ENCODE data around the gene GRIK1. TPM values are rescaled to one million over a fixed set of nuclear protein-coding genes. Genes with fewer than 3 reads are reported as not detected.

GRIK1 gene
- total RNA-seq, 1 experiment from 2014 or later: 0.09 TPM

DNA sequence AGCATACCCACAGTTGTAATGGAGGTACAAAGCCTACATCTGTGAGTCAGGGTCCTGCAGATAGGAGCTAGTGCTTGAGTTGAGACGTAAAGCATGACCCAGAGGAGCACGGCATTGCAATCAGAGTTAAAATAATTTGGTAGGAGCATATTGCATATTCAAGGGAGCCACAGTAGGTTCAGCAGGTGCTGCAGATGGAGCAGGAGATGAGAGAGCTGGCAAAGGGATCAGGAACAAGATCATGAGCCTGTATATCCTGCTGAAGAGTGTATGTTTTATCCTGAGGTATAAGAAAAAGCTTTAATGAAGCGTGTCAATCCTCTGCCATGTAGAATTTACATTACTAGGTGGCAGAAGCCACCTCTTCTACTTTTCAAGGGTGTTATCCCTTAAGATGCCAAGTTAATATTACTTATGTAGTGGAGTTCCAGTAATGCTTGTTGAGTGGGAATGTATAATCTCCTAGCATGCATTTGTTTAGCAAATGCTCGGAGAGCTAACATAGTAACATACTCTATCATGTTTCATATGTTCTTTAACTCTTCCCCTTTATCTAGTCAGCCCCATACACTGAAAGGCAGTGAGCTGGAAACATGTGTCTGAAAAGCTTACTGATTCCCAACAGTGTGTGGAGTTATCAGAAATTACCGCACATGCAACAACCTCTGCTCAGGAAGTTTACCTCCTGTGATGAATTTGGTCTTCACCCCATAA is 300.3 kb downstream of the GRIK1 start:
- Mint-ChIP-seq H3K27me3 (ENCODE audit: low read depth) (no peaks in the 10 kb centered on the region), H3K27ac (no peak overlapping the region), H3K36me3 (no peaks in the 10 kb centered on the region), H3K9me3 (no peaks in the 10 kb centered on the region), H3K4me3 (no peak overlapping the region), H3K4me1 (no peaks in the 10 kb centered on the region)
- DNase-seq (ENCODE audit: low spot score): no peak
- CTCF ChIA-PET: no interaction called here
- TF ChIP-seq, protein P1, sequence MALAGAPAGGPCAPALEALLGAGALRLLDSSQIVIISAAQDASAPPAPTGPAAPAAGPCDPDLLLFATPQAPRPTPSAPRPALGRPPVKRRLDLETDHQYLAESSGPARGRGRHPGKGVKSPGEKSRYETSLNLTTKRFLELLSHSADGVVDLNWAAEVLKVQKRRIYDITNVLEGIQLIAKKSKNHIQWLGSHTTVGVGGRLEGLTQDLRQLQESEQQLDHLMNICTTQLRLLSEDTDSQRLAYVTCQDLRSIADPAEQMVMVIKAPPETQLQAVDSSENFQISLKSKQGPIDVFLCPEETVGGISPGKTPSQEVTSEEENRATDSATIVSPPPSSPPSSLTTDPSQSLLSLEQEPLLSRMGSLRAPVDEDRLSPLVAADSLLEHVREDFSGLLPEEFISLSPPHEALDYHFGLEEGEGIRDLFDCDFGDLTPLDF (CRISPR knock-in tag; IDR thresholded peaks at IDR 0.05): no peak
- TF ChIP-seq FOXK1 (CRISPR knock-in tag; IDR thresholded peaks at IDR 0.05) (no peak), ZNF121 (CRISPR knock-in tag; IDR thresholded peaks at IDR 0.05) (no peak), RELA (CRISPR knock-in tag; IDR thresholded peaks at IDR 0.05; ENCODE audit: borderline replicate concordance) (no peak), ZNF396 (CRISPR knock-in tag; IDR thresholded peaks at IDR 0.05; ENCODE audit: borderline replicate concordance) (no peak), NR3C1 (CRISPR knock-in tag; conservative IDR thresholded peaks at IDR 0.05; ENCODE audit: low read depth) (no peak), ZBTB21 (CRISPR knock-in tag; IDR thresholded peaks at IDR 0.05; ENCODE audit: borderline replicate concordance) (no peak)
- TF ChIP-seq, protein P2, sequence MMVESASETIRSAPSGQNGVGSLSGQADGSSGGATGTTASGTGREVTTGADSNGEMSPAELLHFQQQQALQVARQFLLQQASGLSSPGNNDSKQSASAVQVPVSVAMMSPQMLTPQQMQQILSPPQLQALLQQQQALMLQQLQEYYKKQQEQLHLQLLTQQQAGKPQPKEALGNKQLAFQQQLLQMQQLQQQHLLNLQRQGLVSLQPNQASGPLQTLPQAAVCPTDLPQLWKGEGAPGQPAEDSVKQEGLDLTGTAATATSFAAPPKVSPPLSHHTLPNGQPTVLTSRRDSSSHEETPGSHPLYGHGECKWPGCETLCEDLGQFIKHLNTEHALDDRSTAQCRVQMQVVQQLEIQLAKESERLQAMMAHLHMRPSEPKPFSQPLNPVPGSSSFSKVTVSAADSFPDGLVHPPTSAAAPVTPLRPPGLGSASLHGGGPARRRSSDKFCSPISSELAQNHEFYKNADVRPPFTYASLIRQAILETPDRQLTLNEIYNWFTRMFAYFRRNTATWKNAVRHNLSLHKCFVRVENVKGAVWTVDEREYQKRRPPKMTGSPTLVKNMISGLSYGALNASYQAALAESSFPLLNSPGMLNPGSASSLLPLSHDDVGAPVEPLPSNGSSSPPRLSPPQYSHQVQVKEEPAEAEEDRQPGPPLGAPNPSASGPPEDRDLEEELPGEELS (CRISPR knock-in tag; IDR thresholded peaks at IDR 0.05): no peak
- TF ChIP-seq, protein P3, sequence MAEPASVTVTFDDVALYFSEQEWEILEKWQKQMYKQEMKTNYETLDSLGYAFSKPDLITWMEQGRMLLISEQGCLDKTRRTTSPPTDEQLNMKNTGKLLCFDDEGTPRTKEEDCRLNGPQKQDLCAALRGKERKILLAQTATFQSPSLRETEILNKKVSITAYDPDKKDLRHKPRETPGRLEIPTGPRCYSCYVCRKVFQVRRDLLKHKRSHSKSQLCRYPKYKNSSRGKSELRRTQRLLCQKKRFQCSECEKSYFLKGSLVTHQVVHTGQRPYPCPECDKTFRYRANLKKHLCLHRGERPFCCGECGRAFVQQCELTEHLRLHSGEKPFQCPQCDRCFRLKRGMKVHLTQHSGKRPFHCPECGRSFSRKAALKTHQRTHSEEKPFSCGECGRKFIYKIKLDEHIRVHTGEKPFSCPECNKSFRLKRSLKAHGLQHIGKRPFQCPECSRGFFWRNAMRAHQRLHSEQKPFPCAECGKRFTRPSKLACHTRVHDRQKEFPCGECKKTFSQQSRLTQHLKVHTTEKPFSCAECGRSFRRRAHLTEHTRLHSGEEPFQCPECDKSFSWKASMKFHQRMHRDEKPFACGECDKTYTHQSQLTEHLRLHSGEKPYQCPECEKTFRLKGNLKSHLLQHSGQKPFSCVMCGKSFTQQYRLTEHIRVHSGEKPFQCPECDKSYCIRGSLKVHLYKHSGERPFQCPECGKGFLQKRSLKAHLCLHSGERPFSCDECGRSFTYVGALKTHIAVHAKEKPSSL (CRISPR knock-in tag; conservative IDR thresholded peaks at IDR 0.05): no peak
- TF ChIP-seq, protein P4, sequence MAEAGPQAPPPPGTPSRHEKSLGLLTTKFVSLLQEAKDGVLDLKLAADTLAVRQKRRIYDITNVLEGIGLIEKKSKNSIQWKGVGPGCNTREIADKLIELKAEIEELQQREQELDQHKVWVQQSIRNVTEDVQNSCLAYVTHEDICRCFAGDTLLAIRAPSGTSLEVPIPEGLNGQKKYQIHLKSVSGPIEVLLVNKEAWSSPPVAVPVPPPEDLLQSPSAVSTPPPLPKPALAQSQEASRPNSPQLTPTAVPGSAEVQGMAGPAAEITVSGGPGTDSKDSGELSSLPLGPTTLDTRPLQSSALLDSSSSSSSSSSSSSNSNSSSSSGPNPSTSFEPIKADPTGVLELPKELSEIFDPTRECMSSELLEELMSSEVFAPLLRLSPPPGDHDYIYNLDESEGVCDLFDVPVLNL (CRISPR knock-in tag; IDR thresholded peaks at IDR 0.05; ENCODE audit: borderline replicate concordance, low read depth): no peak
- TF ChIP-seq, protein P5, sequence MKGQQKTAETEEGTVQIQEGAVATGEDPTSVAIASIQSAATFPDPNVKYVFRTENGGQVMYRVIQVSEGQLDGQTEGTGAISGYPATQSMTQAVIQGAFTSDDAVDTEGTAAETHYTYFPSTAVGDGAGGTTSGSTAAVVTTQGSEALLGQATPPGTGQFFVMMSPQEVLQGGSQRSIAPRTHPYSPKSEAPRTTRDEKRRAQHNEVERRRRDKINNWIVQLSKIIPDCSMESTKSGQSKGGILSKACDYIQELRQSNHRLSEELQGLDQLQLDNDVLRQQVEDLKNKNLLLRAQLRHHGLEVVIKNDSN (CRISPR knock-in tag; IDR thresholded peaks at IDR 0.05): no peak
- TF ChIP-seq, protein P6, sequence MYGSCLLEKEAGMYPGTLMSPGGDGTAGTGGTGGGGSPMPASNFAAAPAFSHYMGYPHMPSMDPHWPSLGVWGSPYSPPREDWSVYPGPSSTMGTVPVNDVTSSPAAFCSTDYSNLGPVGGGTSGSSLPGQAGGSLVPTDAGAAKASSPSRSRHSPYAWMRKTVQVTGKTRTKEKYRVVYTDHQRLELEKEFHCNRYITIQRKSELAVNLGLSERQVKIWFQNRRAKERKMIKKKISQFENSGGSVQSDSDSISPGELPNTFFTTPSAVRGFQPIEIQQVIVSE (CRISPR knock-in tag; IDR thresholded peaks at IDR 0.05; ENCODE audit: borderline replicate concordance): no peak
- POLR2A ChIA-PET: no interaction called here
- no peak for ATAC-seq

DNA sequence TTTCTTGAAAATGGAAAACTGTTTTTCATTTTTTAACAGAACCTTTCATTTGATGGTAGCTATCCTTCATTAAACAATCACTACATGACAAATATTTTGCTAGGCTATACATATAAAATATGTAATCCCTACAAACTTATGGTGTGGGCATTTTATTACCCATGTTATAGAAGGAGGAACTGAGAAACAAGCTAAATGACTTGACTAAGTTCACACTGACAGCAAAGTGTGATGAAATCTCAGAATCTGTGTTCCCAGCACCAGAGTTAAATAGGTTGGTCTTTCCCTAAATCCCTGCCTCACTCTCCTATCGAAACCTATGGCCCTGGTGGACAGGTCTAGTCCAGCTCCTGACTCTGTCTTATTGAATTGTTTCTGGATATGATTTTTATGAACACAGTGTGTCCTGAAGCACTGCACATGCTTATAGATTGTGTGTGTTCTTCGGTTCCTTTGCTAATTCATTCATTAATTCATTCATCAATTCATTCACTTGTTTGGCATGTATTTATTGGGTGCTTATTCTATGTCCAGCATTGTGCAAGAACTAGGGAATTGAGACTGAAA is 301.0 kb downstream of the GRIK1 start:
- DNase-seq (ENCODE audit: low spot score): no peak
- Mint-ChIP-seq H3K9me3 (no peaks in the 10 kb centered on the region), H3K27ac (no peak overlapping the region), H3K4me1 (no peaks in the 10 kb centered on the region), H3K27me3 (ENCODE audit: low read depth) (no peaks in the 10 kb centered on the region), H3K4me3 (no peak overlapping the region), H3K36me3 (no peaks in the 10 kb centered on the region)
- POLR2A ChIA-PET: no interaction called here
- CTCF ChIA-PET: no interaction called here
- ATAC-seq: no peak
- TF ChIP-seq, protein P7, sequence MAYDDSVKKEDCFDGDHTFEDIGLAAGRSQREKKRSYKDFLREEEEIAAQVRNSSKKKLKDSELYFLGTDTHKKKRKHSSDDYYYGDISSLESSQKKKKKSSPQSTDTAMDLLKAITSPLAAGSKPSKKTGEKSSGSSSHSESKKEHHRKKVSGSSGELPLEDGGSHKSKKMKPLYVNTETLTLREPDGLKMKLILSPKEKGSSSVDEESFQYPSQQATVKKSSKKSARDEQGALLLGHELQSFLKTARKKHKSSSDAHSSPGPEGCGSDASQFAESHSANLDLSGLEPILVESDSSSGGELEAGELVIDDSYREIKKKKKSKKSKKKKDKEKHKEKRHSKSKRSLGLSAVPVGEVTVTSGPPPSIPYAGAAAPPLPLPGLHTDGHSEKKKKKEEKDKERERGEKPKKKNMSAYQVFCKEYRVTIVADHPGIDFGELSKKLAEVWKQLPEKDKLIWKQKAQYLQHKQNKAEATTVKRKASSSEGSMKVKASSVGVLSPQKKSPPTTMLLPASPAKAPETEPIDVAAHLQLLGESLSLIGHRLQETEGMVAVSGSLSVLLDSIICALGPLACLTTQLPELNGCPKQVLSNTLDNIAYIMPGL (CRISPR knock-in tag; IDR thresholded peaks at IDR 0.05): no peak
- TF ChIP-seq FOXK1 (CRISPR knock-in tag; IDR thresholded peaks at IDR 0.05): no peak
- TF ChIP-seq, protein P8, sequence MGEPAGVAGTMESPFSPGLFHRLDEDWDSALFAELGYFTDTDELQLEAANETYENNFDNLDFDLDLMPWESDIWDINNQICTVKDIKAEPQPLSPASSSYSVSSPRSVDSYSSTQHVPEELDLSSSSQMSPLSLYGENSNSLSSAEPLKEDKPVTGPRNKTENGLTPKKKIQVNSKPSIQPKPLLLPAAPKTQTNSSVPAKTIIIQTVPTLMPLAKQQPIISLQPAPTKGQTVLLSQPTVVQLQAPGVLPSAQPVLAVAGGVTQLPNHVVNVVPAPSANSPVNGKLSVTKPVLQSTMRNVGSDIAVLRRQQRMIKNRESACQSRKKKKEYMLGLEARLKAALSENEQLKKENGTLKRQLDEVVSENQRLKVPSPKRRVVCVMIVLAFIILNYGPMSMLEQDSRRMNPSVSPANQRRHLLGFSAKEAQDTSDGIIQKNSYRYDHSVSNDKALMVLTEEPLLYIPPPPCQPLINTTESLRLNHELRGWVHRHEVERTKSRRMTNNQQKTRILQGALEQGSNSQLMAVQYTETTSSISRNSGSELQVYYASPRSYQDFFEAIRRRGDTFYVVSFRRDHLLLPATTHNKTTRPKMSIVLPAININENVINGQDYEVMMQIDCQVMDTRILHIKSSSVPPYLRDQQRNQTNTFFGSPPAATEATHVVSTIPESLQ (CRISPR knock-in tag; IDR thresholded peaks at IDR 0.05): no peak
- TF ChIP-seq, protein P9, sequence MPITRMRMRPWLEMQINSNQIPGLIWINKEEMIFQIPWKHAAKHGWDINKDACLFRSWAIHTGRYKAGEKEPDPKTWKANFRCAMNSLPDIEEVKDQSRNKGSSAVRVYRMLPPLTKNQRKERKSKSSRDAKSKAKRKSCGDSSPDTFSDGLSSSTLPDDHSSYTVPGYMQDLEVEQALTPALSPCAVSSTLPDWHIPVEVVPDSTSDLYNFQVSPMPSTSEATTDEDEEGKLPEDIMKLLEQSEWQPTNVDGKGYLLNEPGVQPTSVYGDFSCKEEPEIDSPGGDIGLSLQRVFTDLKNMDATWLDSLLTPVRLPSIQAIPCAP (CRISPR knock-in tag; IDR thresholded peaks at IDR 0.05): no peak
- no peak for TF ChIP-seq MXD4 (CRISPR knock-in tag; IDR thresholded peaks at IDR 0.05; ENCODE audit: borderline replicate concordance)
- TF ChIP-seq NR3C1 (CRISPR knock-in tag; conservative IDR thresholded peaks at IDR 0.05; ENCODE audit: low read depth): no peak
- TF ChIP-seq RORB (CRISPR knock-in tag; IDR thresholded peaks at IDR 0.05): no peak
- TF ChIP-seq, protein P10, sequence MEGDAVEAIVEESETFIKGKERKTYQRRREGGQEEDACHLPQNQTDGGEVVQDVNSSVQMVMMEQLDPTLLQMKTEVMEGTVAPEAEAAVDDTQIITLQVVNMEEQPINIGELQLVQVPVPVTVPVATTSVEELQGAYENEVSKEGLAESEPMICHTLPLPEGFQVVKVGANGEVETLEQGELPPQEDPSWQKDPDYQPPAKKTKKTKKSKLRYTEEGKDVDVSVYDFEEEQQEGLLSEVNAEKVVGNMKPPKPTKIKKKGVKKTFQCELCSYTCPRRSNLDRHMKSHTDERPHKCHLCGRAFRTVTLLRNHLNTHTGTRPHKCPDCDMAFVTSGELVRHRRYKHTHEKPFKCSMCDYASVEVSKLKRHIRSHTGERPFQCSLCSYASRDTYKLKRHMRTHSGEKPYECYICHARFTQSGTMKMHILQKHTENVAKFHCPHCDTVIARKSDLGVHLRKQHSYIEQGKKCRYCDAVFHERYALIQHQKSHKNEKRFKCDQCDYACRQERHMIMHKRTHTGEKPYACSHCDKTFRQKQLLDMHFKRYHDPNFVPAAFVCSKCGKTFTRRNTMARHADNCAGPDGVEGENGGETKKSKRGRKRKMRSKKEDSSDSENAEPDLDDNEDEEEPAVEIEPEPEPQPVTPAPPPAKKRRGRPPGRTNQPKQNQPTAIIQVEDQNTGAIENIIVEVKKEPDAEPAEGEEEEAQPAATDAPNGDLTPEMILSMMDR (IDR thresholded peaks at IDR 0.05): no peak
